ENCODE data around the gene NLRP13.

The NLRP13 gene

GRCh38 chr19:55923556-55923955 lies 8.6 kb downstream of the NLRP13 start:
- DNase-seq: no peak

GRCh38 chr19:55913643-55914268 lies 18.4 kb downstream of the NLRP13 start:
- DNase-seq: peak in 1 of 2 experiments; percentile 24
- TF ChIP-seq GATA1 (IDR thresholded peaks at IDR 0.05; ENCODE audit: low read depth, low read length): no peak
- no peak for TF ChIP-seq POLR2A (IDR thresholded peaks at IDR 0.05; ENCODE audit: low read length)

More at GRCh38 chr19:55923556-55923955, 8.6 kb downstream of the NLRP13 start:
- TF ChIP-seq POLR2A (IDR thresholded peaks at IDR 0.05; ENCODE audit: low read length) (no peak), GATA1 (IDR thresholded peaks at IDR 0.05; ENCODE audit: low read depth, low read length) (no peak)

- no peak for TF ChIP-seq POLR2A (IDR thresholded peaks at IDR 0.05; ENCODE audit: low read length)
- TF ChIP-seq GATA1 (IDR thresholded peaks at IDR 0.05; ENCODE audit: low read depth, low read length): no peak
- DNase-seq: no peak
Observed at GRCh38 chr19:55912916-55913315, 19.2 kb downstream of the NLRP13 start.

GRCh38 chr19:55909801-55910200 lies 22.3 kb downstream of the NLRP13 start:
- TF ChIP-seq GATA1 (IDR thresholded peaks at IDR 0.05; ENCODE audit: low read depth, low read length) (no peak), POLR2A (IDR thresholded peaks at IDR 0.05; ENCODE audit: low read length) (no peak)

GRCh38 chr19:55907746-55908145 lies 24.4 kb downstream of the NLRP13 start:
- no peak for DNase-seq
- TF ChIP-seq POLR2A (IDR thresholded peaks at IDR 0.05; ENCODE audit: low read length): no peak
- TF ChIP-seq GATA1 (IDR thresholded peaks at IDR 0.05; ENCODE audit: low read depth, low read length): no peak

More at GRCh38 chr19:55909801-55910200, 22.3 kb downstream of the NLRP13 start:
- DNase-seq: no peak

- no peak for TF ChIP-seq GATA1 (IDR thresholded peaks at IDR 0.05; ENCODE audit: low read depth, low read length)
Observed at GRCh38 chr19:55907286-55907685, 24.9 kb downstream of the NLRP13 start.

GRCh38 chr19:55902080-55902751 lies 29.9 kb downstream of the NLRP13 start:
- TF ChIP-seq GATA1 (IDR thresholded peaks at IDR 0.05; ENCODE audit: low read depth, low read length): no peak
- TF ChIP-seq POLR2A (IDR thresholded peaks at IDR 0.05; ENCODE audit: low read length): no peak
- DNase-seq: no peak

More at GRCh38 chr19:55907286-55907685, 24.9 kb downstream of the NLRP13 start:
- no peak for DNase-seq

- TF ChIP-seq GATA1 (IDR thresholded peaks at IDR 0.05; ENCODE audit: low read depth, low read length): no peak
- no peak for TF ChIP-seq POLR2A (IDR thresholded peaks at IDR 0.05; ENCODE audit: low read length)
- DNase-seq: no peak
Observed at GRCh38 chr19:55901369-55902079, 30.6 kb downstream of the NLRP13 start.

- TF ChIP-seq GATA1 (IDR thresholded peaks at IDR 0.05; ENCODE audit: low read depth, low read length) (no peak), POLR2A (IDR thresholded peaks at IDR 0.05; ENCODE audit: low read length) (no peak)
- no peak for DNase-seq
Observed at GRCh38 chr19:55898911-55899310, 33.2 kb downstream of the NLRP13 start.

- DNase-seq: no peak
- TF ChIP-seq POLR2A (IDR thresholded peaks at IDR 0.05; ENCODE audit: low read length): no peak
- TF ChIP-seq GATA1 (IDR thresholded peaks at IDR 0.05; ENCODE audit: low read depth, low read length): no peak
Observed at GRCh38 chr19:55882626-55883025, 49.5 kb downstream of the NLRP13 start.

GRCh38 chr19:55877211-55877610 lies 54.9 kb downstream of the NLRP13 start:
- DNase-seq: no peak
- no peak for TF ChIP-seq GATA1 (IDR thresholded peaks at IDR 0.05; ENCODE audit: low read depth, low read length)
- no peak for TF ChIP-seq POLR2A (IDR thresholded peaks at IDR 0.05; ENCODE audit: low read length)

- DNase-seq: no peak
- TF ChIP-seq POLR2A (IDR thresholded peaks at IDR 0.05; ENCODE audit: low read length) (no peak), GATA1 (IDR thresholded peaks at IDR 0.05; ENCODE audit: low read depth, low read length) (no peak)
Observed at GRCh38 chr19:55870736-55871135, 61.4 kb downstream of the NLRP13 start.

- no peak for TF ChIP-seq GATA1 (IDR thresholded peaks at IDR 0.05; ENCODE audit: low read depth, low read length)
- no peak for TF ChIP-seq POLR2A (IDR thresholded peaks at IDR 0.05; ENCODE audit: low read length)
- DNase-seq: no peak
Observed at GRCh38 chr19:55867101-55867500, 65.0 kb downstream of the NLRP13 start.

GRCh38 chr19:55866521-55866920 lies 65.6 kb downstream of the NLRP13 start:
- no peak for TF ChIP-seq POLR2A (IDR thresholded peaks at IDR 0.05; ENCODE audit: low read length)
- no peak for TF ChIP-seq GATA1 (IDR thresholded peaks at IDR 0.05; ENCODE audit: low read depth, low read length)
- no peak for DNase-seq
